Nucleus accumbens (tissue), 56 donors: ENCODE results near the gene PLA2G2F.
A peak's percentile ranks its signal among the peaks of the same experiment; 100 is the strongest.
"Not testable (repeated sequence)": the region's sequence is repeated elsewhere in the genome, so short reads cannot be mapped to it uniquely, and the experiment has no call there.

Experiments
- DNase-seq, 56 donors: peaks; one replicate each; lab custom pipeline; 2025; lab: John Stamatoyannopoulos, UW

The PLA2G2F gene

GRCh38 chr1:20112279-20113000, 26.7 kb upstream of the PLA2G2F start:
- no peak for DNase-seq

- no peak for DNase-seq
Observed at GRCh38 chr1:20114021-20114648, 25.0 kb upstream of the PLA2G2F start.

GRCh38 chr1:20115479-20115878, 23.6 kb upstream of the PLA2G2F start:
- no peak for DNase-seq

- no peak for DNase-seq
Observed at GRCh38 chr1:20115916-20116315, 23.2 kb upstream of the PLA2G2F start.

GRCh38 chr1:20117236-20117635, 21.9 kb upstream of the PLA2G2F start:
- no peak for DNase-seq

GRCh38 chr1:20119347-20119746, 19.8 kb upstream of the PLA2G2F start, which contains the start of gene PLA2G2D:
TSS of gene PLA2G2D (minus strand) at chr1:20119536. CDS start at chr1:20119498, 38 bp downstream.
- no peak for DNase-seq

- DNase-seq, result no peak
Observed at GRCh38 chr1:20120796-20121195, 18.3 kb upstream of the PLA2G2F start.

GRCh38 chr1:20123722-20124455, 15.2 kb upstream of the PLA2G2F start:
- DNase-seq, result no peak

- peak in 1 of 56 donors; percentile 8 for DNase-seq
Observed at GRCh38 chr1:20124456-20125057, 14.6 kb upstream of the PLA2G2F start.

- no peak for DNase-seq
Observed at GRCh38 chr1:20125100-20125499, 14.0 kb upstream of the PLA2G2F start.

- no peak for DNase-seq
Observed at GRCh38 chr1:20126041-20126805, 12.9 kb upstream of the PLA2G2F start.

- DNase-seq, result no peak
Observed at GRCh38 chr1:20126806-20127440, 12.2 kb upstream of the PLA2G2F start.

GRCh38 chr1:20130518-20130917, 8.6 kb upstream of the PLA2G2F start:
- DNase-seq, result not testable (repeated sequence)

- DNase-seq, result no peak
Observed at GRCh38 chr1:20134995-20135394, 4.1 kb upstream of the PLA2G2F start.

- DNase-seq, result no peak
Observed at GRCh38 chr1:20136249-20136648, 2.9 kb upstream of the PLA2G2F start.

GRCh38 chr1:20137055-20137454, 2.1 kb upstream of the PLA2G2F start:
- DNase-seq, result no peak

GRCh38 chr1:20137604-20138003, 1.5 kb upstream of the PLA2G2F start:
- DNase-seq, result no peak

GRCh38 chr1:20138346-20138745, 777 bp upstream of the PLA2G2F start:
- no peak for DNase-seq

GRCh38 chr1:20139776-20140612, 871 bp downstream of the PLA2G2F start:
- DNase-seq, result no peak
